ENCODE measurements around the gene ARSK. TPM values are rescaled to one million over a fixed set of nuclear protein-coding genes. Genes with fewer than 3 reads are reported as not detected.
"Not testable (repeated sequence)": the region's sequence is repeated elsewhere in the genome, so short reads cannot be mapped to it uniquely, and the experiment has no call there.

ARSK gene
- total and polyA plus RNA-seq, 2 of the 4 experiments (the other 2 are of a cell fraction), result 15.1 to 22.0 TPM

DNA sequence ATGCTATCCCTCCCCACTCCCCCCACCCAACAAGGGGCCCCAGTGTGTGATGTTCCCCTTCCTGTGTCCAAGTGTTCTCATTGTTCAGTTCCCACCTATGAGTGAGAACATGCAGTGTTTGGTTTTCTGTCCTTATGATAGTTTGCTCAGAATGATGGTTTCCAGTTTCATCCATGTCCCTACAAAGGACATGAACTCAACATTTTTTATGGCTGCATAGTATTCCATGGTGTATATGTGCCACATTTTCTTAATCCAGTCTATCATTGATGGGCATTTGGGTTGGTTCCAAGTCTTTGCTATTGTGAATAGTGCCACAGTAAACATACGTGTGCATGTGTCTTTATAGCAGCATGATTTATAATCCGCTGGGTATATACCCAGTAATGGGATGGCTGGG lies 78.0 kb downstream of the ARSK start:
- DNase-seq; H2BK120ac ChIP-seq (ENCODE audit: low read depth, low read length); H3K56ac ChIP-seq (ENCODE audit: extremely low read depth, insufficient read depth, low read length); H3K4me1 ChIP-seq (ENCODE audit: control insufficient read depth, insufficient read depth, low read length); H3K4ac ChIP-seq (ENCODE audit: low read depth, low read length); H4K8ac ChIP-seq (ENCODE audit: low read depth in 2 of 2, low read length in 2 of 2); H2AK9ac ChIP-seq (replicated peaks; ENCODE audit: low read depth, low read length, poor library complexity); H4K5ac ChIP-seq (ENCODE audit: low read depth, low read length); H2BK5ac ChIP-seq (ENCODE audit: low read depth, low read length, poor library complexity, severe bottlenecking); H3K9me1 ChIP-seq (ENCODE audit: insufficient read depth, low read length); H2AK5ac ChIP-seq (ENCODE audit: low read depth, low read length); BruUV-seq (replicated peaks); H3K9ac ChIP-seq (ENCODE audit: low read depth, low read length); dilution Hi-C loops (cut with HindIII; ENCODE audit: low sequenced_read_pairs, unreplicated experiment); H4K91ac ChIP-seq (ENCODE audit: insufficient read depth, low read depth, low read length); H2BK20ac ChIP-seq (ENCODE audit: low read depth, low read length); H3K79me1 ChIP-seq (ENCODE audit: low read depth in 1 of 2, low read length in 2 of 2); intact Hi-C loops (cut with micrococcal nuclease); CTCF ChIA-PET; H3K27ac ChIP-seq (ENCODE audit: insufficient read depth, low read length); H3K18ac ChIP-seq (ENCODE audit: low read depth, low read length); H3K9me3 ChIP-seq (ENCODE audit: control insufficient read depth, insufficient read depth, low read length); H3K4me3 ChIP-seq (ENCODE audit: insufficient read depth, low read depth, low read length); H2BK15ac ChIP-seq (ENCODE audit: low read depth, low read length); H3K4me2 ChIP-seq (ENCODE audit: low read depth, low read length); H4K20me1 ChIP-seq (ENCODE audit: insufficient read depth, low read length); H3K14ac ChIP-seq (replicated peaks; ENCODE audit: low read depth, low read length); ATAC-seq (ENCODE audit: low read depth); H2AFZ ChIP-seq (replicated peaks; ENCODE audit: low read length, poor library complexity); H3K36me3 ChIP-seq (ENCODE audit: control insufficient read depth, insufficient read depth, low read length); H3K23ac ChIP-seq (ENCODE audit: low read depth, low read length); POLR2A ChIA-PET (ENCODE audit: unreplicated experiment); H3K27me3 ChIP-seq (ENCODE audit: control insufficient read depth, insufficient read depth, low read length): not testable (repeated sequence)
- in situ Hi-C loops (cut with MboI; ENCODE audit: low sequenced_read_pairs), result loop anchor here (25.0 kb wide), 1 partner anchor 679 kb away; no protein-coding TSS in a partner anchor
- WGBS, 2 experiments (ENCODE audit: extremely low coverage in 2 of 2, insufficient read length in 1 of 2), result no CpG with 5 or more reads among the region's 2 CpGs
